ENCODE results near the gene TSPAN10. TPM values are rescaled to one million over a fixed set of nuclear protein-coding genes. Genes with fewer than 3 reads are reported as not detected.

The TSPAN10 gene
- polyA plus RNA-seq, 1 donor from 2014 or later, result not detected

DNA sequence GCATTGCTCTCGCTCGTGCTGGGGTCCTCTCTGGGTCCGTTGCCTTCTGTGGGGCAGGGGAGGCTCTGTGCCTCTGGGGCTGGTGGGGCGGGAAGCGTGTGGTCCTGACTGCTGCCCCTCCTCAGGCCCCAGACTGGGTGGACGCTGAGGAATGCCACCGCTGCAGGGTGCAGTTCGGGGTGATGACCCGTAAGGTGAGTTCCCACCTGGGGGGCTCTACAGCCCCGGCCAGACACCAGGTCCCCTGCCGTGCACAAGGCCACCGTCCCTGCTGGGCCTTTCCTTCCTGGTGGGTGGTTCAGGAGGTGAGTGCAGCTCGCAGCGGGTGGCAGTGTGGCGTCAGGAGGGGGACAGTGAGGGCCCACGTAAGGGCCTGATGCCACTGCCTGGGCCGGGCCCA, 53.6 kb downstream of the TSPAN10 start:
- Histone ChIP-seq H3F3A (ENCODE audit: insufficient read depth, low read length, poor library complexity, severe bottlenecking) (no peaks in the 10 kb centered on the region), H3K27ac (ENCODE audit: low read length) (no peak overlapping the region), H3K79me2 (replicated peaks; ENCODE audit: insufficient read depth, low read length) (peaks cover 1% of the 10 kb centered on the region), H3K4me2 (ENCODE audit: low read length) (no peak overlapping the region), H3K9me2 (ENCODE audit: insufficient read depth, low read length) (no peaks in the 10 kb centered on the region), H3K9ac (ENCODE audit: low read length) (no peak overlapping the region), H3K9me3 (ENCODE audit: low read length) (no peaks in the 10 kb centered on the region), H3K36me3 (ENCODE audit: insufficient read depth, low read length) (no peaks in the 10 kb centered on the region), H3K4me3 (ENCODE audit: low read length) (no peak overlapping the region), H3K27me3 (ENCODE audit: insufficient read depth, low read depth, low read length) (no peaks in the 10 kb centered on the region), H4K20me1 (ENCODE audit: insufficient read depth) (no peaks in the 10 kb centered on the region), H2AFZ (ENCODE audit: low read depth, low read length) (no peak overlapping the region)
- TF ChIP-seq EP300 (conservative IDR thresholded peaks at IDR 0.05; ENCODE audit: poor library complexity, severe bottlenecking) (no peak), EZH2 (IDR thresholded peaks at IDR 0.05; ENCODE audit: borderline replicate concordance, insufficient read depth, low read length, poor library complexity, severe bottlenecking) (no peak), MXI1 (conservative IDR thresholded peaks at IDR 0.05; ENCODE audit: poor library complexity, severe bottlenecking) (no peak), REST (IDR thresholded peaks at IDR 0.05; ENCODE audit: borderline replicate concordance) (no peak), POLR2AphosphoS5 (IDR thresholded peaks at IDR 0.05) (no peak), TAF1 (IDR thresholded peaks at IDR 0.05; ENCODE audit: low read depth) (no peak), SMC3 (conservative IDR thresholded peaks at IDR 0.05; ENCODE audit: poor library complexity) (no peak), RAD21 (conservative IDR thresholded peaks at IDR 0.05) (no peak)
- TF ChIP-seq, protein P1, sequence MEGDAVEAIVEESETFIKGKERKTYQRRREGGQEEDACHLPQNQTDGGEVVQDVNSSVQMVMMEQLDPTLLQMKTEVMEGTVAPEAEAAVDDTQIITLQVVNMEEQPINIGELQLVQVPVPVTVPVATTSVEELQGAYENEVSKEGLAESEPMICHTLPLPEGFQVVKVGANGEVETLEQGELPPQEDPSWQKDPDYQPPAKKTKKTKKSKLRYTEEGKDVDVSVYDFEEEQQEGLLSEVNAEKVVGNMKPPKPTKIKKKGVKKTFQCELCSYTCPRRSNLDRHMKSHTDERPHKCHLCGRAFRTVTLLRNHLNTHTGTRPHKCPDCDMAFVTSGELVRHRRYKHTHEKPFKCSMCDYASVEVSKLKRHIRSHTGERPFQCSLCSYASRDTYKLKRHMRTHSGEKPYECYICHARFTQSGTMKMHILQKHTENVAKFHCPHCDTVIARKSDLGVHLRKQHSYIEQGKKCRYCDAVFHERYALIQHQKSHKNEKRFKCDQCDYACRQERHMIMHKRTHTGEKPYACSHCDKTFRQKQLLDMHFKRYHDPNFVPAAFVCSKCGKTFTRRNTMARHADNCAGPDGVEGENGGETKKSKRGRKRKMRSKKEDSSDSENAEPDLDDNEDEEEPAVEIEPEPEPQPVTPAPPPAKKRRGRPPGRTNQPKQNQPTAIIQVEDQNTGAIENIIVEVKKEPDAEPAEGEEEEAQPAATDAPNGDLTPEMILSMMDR (IDR thresholded peaks at IDR 0.05; ENCODE audit: poor library complexity, severe bottlenecking), result no peak

DNA sequence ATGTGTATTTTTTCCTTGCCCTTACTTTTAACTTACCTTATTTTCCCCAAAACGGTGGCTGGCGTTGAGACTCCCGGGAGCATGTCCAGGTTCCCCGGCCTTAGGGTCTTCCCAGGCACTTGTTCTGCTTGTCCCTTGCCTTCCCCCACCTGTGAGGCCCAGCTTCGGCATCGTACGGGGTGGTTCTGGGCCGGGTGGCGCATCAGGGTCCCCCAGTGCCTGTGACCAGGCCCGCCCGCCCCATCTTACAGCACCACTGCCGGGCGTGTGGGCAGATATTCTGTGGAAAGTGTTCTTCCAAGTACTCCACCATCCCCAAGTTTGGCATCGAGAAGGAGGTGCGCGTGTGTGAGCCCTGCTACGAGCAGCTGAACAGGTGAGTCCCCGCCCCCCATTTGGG, 54.2 kb downstream of the TSPAN10 start:
- no peaks in the 10 kb centered on the region for H3K9me2 ChIP-seq (ENCODE audit: insufficient read depth, low read length)
- H3K4me2 ChIP-seq (ENCODE audit: low read length), result no peak overlapping the region

More for the DNA sequence above, 54.2 kb downstream of the TSPAN10 start:
- no peaks in the 10 kb centered on the region for H3K9me3 ChIP-seq (ENCODE audit: low read length)
- no peaks in the 10 kb centered on the region for H3K79me2 ChIP-seq (replicated peaks; ENCODE audit: insufficient read depth, low read length)
- H3K4me3 ChIP-seq (ENCODE audit: low read length), result no peak overlapping the region
- no peak overlapping the region for H2AFZ ChIP-seq (ENCODE audit: low read depth, low read length)
- no peaks in the 10 kb centered on the region for H3F3A ChIP-seq (ENCODE audit: insufficient read depth, low read length, poor library complexity, severe bottlenecking)
- TF ChIP-seq RAD21 (conservative IDR thresholded peaks at IDR 0.05) (no peak), REST (IDR thresholded peaks at IDR 0.05; ENCODE audit: borderline replicate concordance) (no peak), SMC3 (conservative IDR thresholded peaks at IDR 0.05; ENCODE audit: poor library complexity) (no peak), EP300 (conservative IDR thresholded peaks at IDR 0.05; ENCODE audit: poor library complexity, severe bottlenecking) (no peak), MXI1 (conservative IDR thresholded peaks at IDR 0.05; ENCODE audit: poor library complexity, severe bottlenecking) (no peak)
- TF ChIP-seq, protein P1 (IDR thresholded peaks at IDR 0.05; ENCODE audit: poor library complexity, severe bottlenecking), result no peak
- no peaks in the 10 kb centered on the region for H3K27me3 ChIP-seq (ENCODE audit: insufficient read depth, low read depth, low read length)
- no peaks in the 10 kb centered on the region for H3K36me3 ChIP-seq (ENCODE audit: insufficient read depth, low read length)
- no peak overlapping the region for H3K27ac ChIP-seq (ENCODE audit: low read length)
- no peaks in the 10 kb centered on the region for H4K20me1 ChIP-seq (ENCODE audit: insufficient read depth)
- H3K9ac ChIP-seq (ENCODE audit: low read length), result no peak overlapping the region

Data from neural cell (in vitro differentiated cells).